H1 (cell line): ENCODE results near the gene OLFML2B. TPM values are rescaled to one million over a fixed set of nuclear protein-coding genes. Genes with fewer than 3 reads are reported as not detected.

Experiments used
- CTCF ChIA-PET: fragments of 300-600 bp; sonication (Branson Sonifier 250); formaldehyde crosslinking; loops from one replicate; lab custom pipeline; 2021; ENCODE audit not compliant: partially characterized antibody; lab: Charles Lee
- POLR2A ChIA-PET: fragments of 300-600 bp; sonication (Branson Sonifier 250); formaldehyde crosslinking; loops from one replicate; lab custom pipeline; 2021; ENCODE audit warnings: inconsistent platforms; ENCODE audit not compliant: partially characterized antibody; lab: Charles Lee
- DNase-seq, 2 experiments: peaks; one replicate each; pipeline versions ENCODE4 v3.0.0 to v3.0.0-alpha.2; 2010 to 2022; ENCODE audit warnings: low spot score in 2 of 2, low read depth in 1 of 2, mixed read lengths in 1 of 2
- FAIRE-seq: peaks from 2 replicates; lab custom pipeline; 2011; peaks lifted over from hg19 to GRCh38; lab: Jason Lieb, UNC
- H2AFZ ChIP-seq: 2 replicates; pipeline ENCODE4 v1.8.1; 2012; ENCODE audit warnings: low read length, inconsistent platforms
- H2AK5ac ChIP-seq: 2 replicates; pipeline ENCODE4 v1.6.1; 2013; ENCODE audit warnings: low read depth, low read length
- H2BK120ac ChIP-seq: replicated peaks from 2 replicates; pipeline ENCODE3; 2013; ENCODE audit warnings: low read depth, low read length, inconsistent platforms
- H2BK12ac ChIP-seq: 2 replicates; pipeline ENCODE4 v1.6.1; 2013; ENCODE audit warnings: low read depth, low read length
- H2BK15ac ChIP-seq: 2 replicates; pipeline ENCODE4 v1.6.1; 2013; ENCODE audit warnings: low read length
- H2BK20ac ChIP-seq: 2 replicates; pipeline ENCODE4 v1.6.1; 2013; ENCODE audit warnings: low read length
- H2BK5ac ChIP-seq: 2 replicates; pipeline ENCODE4 v1.6.1; 2013; ENCODE audit warnings: low read depth, low read length
- H3K14ac ChIP-seq: 2 replicates; pipeline ENCODE4 v1.6.1; 2013; ENCODE audit warnings: inconsistent platforms; ENCODE audit not compliant: insufficient read length
- H3K18ac ChIP-seq: 2 replicates; pipeline ENCODE4 v1.6.1; 2013; ENCODE audit warnings: low read length; ENCODE audit errors: extremely low read depth
- H3K23ac ChIP-seq: 2 replicates; pipeline ENCODE4 v1.6.1; 2013; ENCODE audit warnings: inconsistent platforms; ENCODE audit not compliant: insufficient read length
- H3K23me2 ChIP-seq: 2 replicates; pipeline ENCODE4 v1.6.1; 2013; ENCODE audit warnings: low read depth, low read length
- H3K27ac ChIP-seq: 2 replicates; pipeline ENCODE4 v1.6.1; 2011; ENCODE audit warnings: low read depth, low read length, inconsistent platforms
- H3K27me3 ChIP-seq, 4 experiments: replicated peaks in 1 of 4; 1 replicate in 1 of 4; 2 replicates in 3 of 4; pipeline versions ENCODE4 v1.6.1 to v1.8.1; 2011 to 2013; ENCODE audit warnings: low read length in 3 of 4, mild to moderate bottlenecking in 3 of 4, inconsistent platforms in 2 of 4, mixed read lengths in 2 of 4, moderate library complexity in 1 of 4; ENCODE audit not compliant: control insufficient read depth in 3 of 4, insufficient read depth in 3 of 4; ENCODE audit errors: extremely low read depth in 1 of 4
- H3K36me3 ChIP-seq, 4 experiments: 2 replicates each; pipeline versions ENCODE4 v1.6.1 to v1.8.1; 2011 to 2013; ENCODE audit warnings: mild to moderate bottlenecking in 4 of 4, low read length in 3 of 4, moderate library complexity in 2 of 4, control low read depth in 1 of 4, inconsistent platforms in 1 of 4; ENCODE audit not compliant: insufficient read depth in 4 of 4, control insufficient read depth in 2 of 4
- H3K4ac ChIP-seq: replicated peaks from 2 replicates; pipeline ENCODE3; 2013; ENCODE audit warnings: low read length, low read depth, mixed read lengths, inconsistent platforms; ENCODE audit not compliant: insufficient read length
- H3K4me1 ChIP-seq, 4 experiments: replicated peaks in 1 of 4; 1 replicate in 1 of 4; 2 replicates in 3 of 4; pipeline versions ENCODE4 v1.6.1 to v1.8.1; 2011 to 2013; ENCODE audit warnings: low read length in 3 of 4, inconsistent platforms in 2 of 4, mixed read lengths in 1 of 4; ENCODE audit not compliant: insufficient read depth in 4 of 4, control insufficient read depth in 3 of 4
- H3K4me2 ChIP-seq, 2 experiments: 2 replicates each; pipeline versions ENCODE4 v1.6.1 to v1.8.1; 2011 to 2013; ENCODE audit warnings: low read depth in 2 of 2, low read length in 2 of 2, control low read depth in 1 of 2, inconsistent platforms in 1 of 2, mild to moderate bottlenecking in 1 of 2; ENCODE audit not compliant: insufficient read depth in 1 of 2
- H3K4me3 ChIP-seq, 4 experiments: fragments of 200-600, 300-600 bp in 1 of 4; sonication (generic), shearing (Covaris generic), sonication (Bioruptor Twin) in 1 of 4; 2 replicates each; pipeline versions ENCODE4 v1.5.1 to v1.8.1; 2011 to 2016; ENCODE audit warnings: low read length in 4 of 4, low read depth in 3 of 4, control low read depth in 2 of 4, inconsistent platforms in 2 of 4, mild to moderate bottlenecking in 2 of 4, mixed read lengths in 1 of 4, moderate library complexity in 1 of 4; ENCODE audit not compliant: insufficient read depth in 2 of 4; ENCODE audit errors: extremely low read depth in 1 of 4
- H3K56ac ChIP-seq: replicated peaks from 2 replicates; pipeline ENCODE3; 2013; ENCODE audit warnings: low read depth, mild to moderate bottlenecking, mixed read lengths, low read length, inconsistent platforms; ENCODE audit not compliant: insufficient read length
- H3K79me1 ChIP-seq: 2 replicates; pipeline ENCODE4 v1.6.1; 2013; ENCODE audit warnings: low read depth, low read length, control low read depth
- H3K79me2 ChIP-seq, 2 experiments: 2 replicates each; pipeline versions ENCODE4 v1.6.1 to v1.8.1; 2012 to 2013; ENCODE audit warnings: low read length in 2 of 2, mild to moderate bottlenecking in 2 of 2, inconsistent platforms in 1 of 2; ENCODE audit not compliant: insufficient read depth in 2 of 2, control insufficient read depth in 1 of 2
- H3K9ac ChIP-seq, 4 experiments: replicated peaks in 1 of 4; 1 replicate in 1 of 4; 2 replicates in 3 of 4; pipeline versions ENCODE4 v1.6.1 to v1.8.1; 2011 to 2013; ENCODE audit warnings: low read depth in 3 of 4, low read length in 3 of 4, control low read depth in 2 of 4, mild to moderate bottlenecking in 2 of 4, moderate library complexity in 2 of 4, inconsistent platforms in 1 of 4; ENCODE audit errors: extremely low read depth in 1 of 4
- H3K9me3 ChIP-seq, 2 experiments: 2 replicates each; pipeline versions ENCODE4 v1.6.1 to v1.8.1; 2012 to 2013; ENCODE audit warnings: mild to moderate bottlenecking in 2 of 2, moderate library complexity in 2 of 2, control low read depth in 1 of 2, inconsistent platforms in 1 of 2, low read depth in 1 of 2, low read length in 1 of 2, mixed read lengths in 1 of 2; ENCODE audit not compliant: insufficient read depth in 2 of 2
- H4K20me1 ChIP-seq, 2 experiments: replicated peaks in 1 of 2; 2 replicates each; pipeline versions ENCODE3 to v1.8.1; 2011 to 2013; ENCODE audit warnings: inconsistent platforms in 2 of 2, low read length in 2 of 2, mild to moderate bottlenecking in 1 of 2; ENCODE audit not compliant: insufficient read depth in 2 of 2, control insufficient read depth in 1 of 2
- H4K5ac ChIP-seq: 2 replicates; pipeline ENCODE4 v1.6.1; 2013; ENCODE audit warnings: low read length, low read depth, mixed read lengths, inconsistent platforms; ENCODE audit not compliant: insufficient read length
- H4K8ac ChIP-seq: 2 replicates; pipeline ENCODE4 v1.8.0; 2013; ENCODE audit warnings: mild to moderate bottlenecking, moderate library complexity, low read length, inconsistent platforms; ENCODE audit not compliant: insufficient read depth; ENCODE audit errors: extremely low read depth
- H4K91ac ChIP-seq: replicated peaks from 2 replicates; pipeline ENCODE3; 2013; ENCODE audit warnings: low read length, mixed read lengths, inconsistent platforms; ENCODE audit not compliant: insufficient read length
- BACH1 ChIP-seq: IDR thresholded peaks from 2 replicates; pipeline ENCODE4 v1.6.1; 2012; ENCODE audit warnings: low read length, improper control_type of control experiment
- CBX5 ChIP-seq: fragments of 300-800, 300-1000 bp; sonication (generic); IDR thresholded peaks from 2 replicates; pipeline ENCODE4 v1.7.1; 2016; ENCODE audit warnings: antibody characterized with exemption, low read length, low read depth
- GTF2F1 ChIP-seq: IDR thresholded peaks from 2 replicates; pipeline ENCODE4 v1.6.1; 2012; ENCODE audit warnings: low read depth, low read length, improper control_type of control experiment, borderline replicate concordance
- HDAC2 ChIP-seq, 2 experiments: fragments of 300-600 bp in 1 of 2; sonication (generic) in 1 of 2; IDR thresholded peaks; 2 replicates each; pipeline ENCODE4 v1.6.1; 2011 to 2012; ENCODE audit warnings: low read depth in 2 of 2, low read length in 2 of 2, mild to moderate bottlenecking in 2 of 2, moderate library complexity in 2 of 2, borderline replicate concordance in 1 of 2, inconsistent platforms in 1 of 2
- HDAC6 ChIP-seq: IDR thresholded peaks from one replicate; pipeline ENCODE4 v1.7.1; 2012; ENCODE audit warnings: low read depth, mild to moderate bottlenecking, inconsistent platforms, low read length, moderate library complexity
- MAFK ChIP-seq: IDR thresholded peaks from 2 replicates; pipeline ENCODE4 v1.6.1; 2012; ENCODE audit warnings: low read depth, mild to moderate bottlenecking, improper control_type of control experiment, low read length
- RAD21 ChIP-seq, 2 experiments: IDR thresholded peaks in 1 of 2; conservative IDR thresholded peaks in 1 of 2; 2 replicates each; pipeline ENCODE4 v1.6.1; 2011; ENCODE audit warnings: low read depth in 2 of 2, low read length in 2 of 2, improper control_type of control experiment in 1 of 2, inconsistent platforms in 1 of 2, mild to moderate bottlenecking in 1 of 2, moderate library complexity in 1 of 2
- RBBP5 ChIP-seq: IDR thresholded peaks from 2 replicates; pipeline ENCODE4 v1.7.1; 2012; ENCODE audit warnings: low read depth, mild to moderate bottlenecking, inconsistent platforms, low read length, moderate library complexity, borderline replicate concordance
- SIX5 ChIP-seq: IDR thresholded peaks from 2 replicates; pipeline ENCODE4 v1.6.1; 2011; ENCODE audit warnings: mild to moderate bottlenecking, low read depth, low read length
- SP1 ChIP-seq: IDR thresholded peaks from 2 replicates; pipeline ENCODE4 v1.6.1; 2011; ENCODE audit warnings: low read depth, low read length
- TBP ChIP-seq: IDR thresholded peaks from 2 replicates; pipeline ENCODE4 v1.6.1; 2011; ENCODE audit warnings: low read depth, low read length, improper control_type of control experiment
- TCF12 ChIP-seq: IDR thresholded peaks from 2 replicates; pipeline ENCODE4 v1.6.1; 2011; ENCODE audit warnings: low read depth, mild to moderate bottlenecking, low read length
- WGBS, 2 experiments: shearing (Covaris generic) in 1 of 2; methylation state at CpG; one replicate each; pipeline versions ENCODE4 v1.1.6 to v1.1.7; 2013 to 2015; ENCODE audit warnings: low lambda C conversion rate in 2 of 2, mixed read lengths in 2 of 2, inconsistent platforms in 1 of 2, low coverage in 1 of 2, missing lambda C conversion rate in 1 of 2; ENCODE audit not compliant: insufficient replicate concordance in 2 of 2, insufficient coverage in 1 of 2, insufficient read length in 1 of 2; ENCODE audit errors: extremely low coverage in 1 of 2, missing lambda C conversion rate in 1 of 2; 5-methylcytosine and 5-hydroxymethylcytosine counted together
- polyA plus RNA-seq, 7 experiments: library from polyadenylated mRNA; depleted of rRNA in 3 of 7; stranded (reverse) in 5 of 7; unstranded in 2 of 7; fragments of >200 nt in 5 of 7; fragments of 200-250 nt in 2 of 7; gene quantifications; 1 replicate in 5 of 7; 2 replicates in 1 of 7; 4 replicates in 1 of 7; pipeline versions ENCODE4 v1.2.1 to v1.2.3, GENCODE V29; 2011 to 2013; ENCODE audit warnings: missing spikeins in 2 of 7, mixed read lengths in 2 of 7
- total RNA-seq: library from RNA; stranded (reverse); fragmentation: NEBNext Ultra II Directional; extraction: Animal tissue kit (Norgen Biotek cat#: 25700); gene quantifications from 2 replicates; pipeline ENCODE4 v1.2.1, GENCODE V29; 2021
- TF ChIP-seq, protein P1 (sequence below): IDR thresholded peaks from 2 replicates; pipeline ENCODE4 v1.6.1; 2012; ENCODE audit warnings: low read length, inconsistent platforms

The OLFML2B gene
- total and polyA plus RNA-seq, 2 of the 8 experiments (the other 6 are each of a cell fraction or from before 2014, with no cell fraction given) = 6.5 to 10.4 TPM

- H2AK5ac ChIP-seq = no peak overlapping the region
- no peak overlapping the region for H3K18ac ChIP-seq
- H2BK12ac ChIP-seq = no peak overlapping the region
- no peak overlapping the region for H3K4ac ChIP-seq
- H4K91ac ChIP-seq = no peak overlapping the region
- no peak overlapping the region for H3K4me2 ChIP-seq
- no peak overlapping the region for H3K27ac ChIP-seq
- no peak overlapping the region for H2BK15ac ChIP-seq
- no peaks in the 10 kb centered on the region for H3K23me2 ChIP-seq
- H2BK5ac ChIP-seq = no peak overlapping the region
- no peak overlapping the region for H3K23ac ChIP-seq
- no peak overlapping the region for H2AFZ ChIP-seq
- no peak overlapping the region for H2BK20ac ChIP-seq
- H3K9ac ChIP-seq = no peak overlapping the region
- no peak overlapping the region for H2BK120ac ChIP-seq
- no peak overlapping the region for H4K8ac ChIP-seq
- no peaks in the 10 kb centered on the region for H3K4me1 ChIP-seq
- no peak overlapping the region for H3K4me3 ChIP-seq
- H4K20me1 ChIP-seq = no peaks in the 10 kb centered on the region
- no peaks in the 10 kb centered on the region for H3K9me3 ChIP-seq
- H3K27me3 ChIP-seq = no peaks in the 10 kb centered on the region
- no peak overlapping the region for H3K14ac ChIP-seq
- ChIA-PET POLR2A (interaction anchor here (0.5 kb wide), 1 partner anchor 32 kb away, joined by 3 read pairs; no protein-coding TSS in a partner anchor), CTCF (interaction anchor here (1.5 kb wide), 1 partner anchor 43 kb away, joined by 3 read pairs; no protein-coding TSS in a partner anchor)
- H3K56ac ChIP-seq = no peak overlapping the region
- no peaks in the 10 kb centered on the region for H3K79me1 ChIP-seq
- no peaks in the 10 kb centered on the region; a peak in 2 of 8 replicates for H3K36me3 ChIP-seq
- FAIRE-seq = no peak
- H3K79me2 ChIP-seq = no peaks in the 10 kb centered on the region
- DNase-seq = no peak
- 89% methylated on average over 11 of the region's 11 CpGs; no CpG with 5 or more reads in 1 of the 2 experiments for WGBS, 2 experiments
- no peak overlapping the region for H4K5ac ChIP-seq
- no peak for TF ChIP-seq BACH1
- TF ChIP-seq SP1 = no peak
- TF ChIP-seq CBX5 = no peak
- TF ChIP-seq RAD21 (IDR thresholded peaks at IDR 0.05 in 1 of 2, conservative IDR thresholded peaks at IDR 0.05 in 1 of 2; ENCODE audit: low read depth in 2 of 2, low read length in 2 of 2) = no peak
- TF ChIP-seq GTF2F1 = no peak
- no peak for TF ChIP-seq HDAC2 (IDR thresholded peaks at IDR 0.05; ENCODE audit: borderline replicate concordance in 1 of 2, low read depth in 2 of 2, low read length in 2 of 2)
- no peak for TF ChIP-seq RBBP5
- TF ChIP-seq TBP = no peak
- no peak for TF ChIP-seq TCF12
- TF ChIP-seq, protein P1, sequence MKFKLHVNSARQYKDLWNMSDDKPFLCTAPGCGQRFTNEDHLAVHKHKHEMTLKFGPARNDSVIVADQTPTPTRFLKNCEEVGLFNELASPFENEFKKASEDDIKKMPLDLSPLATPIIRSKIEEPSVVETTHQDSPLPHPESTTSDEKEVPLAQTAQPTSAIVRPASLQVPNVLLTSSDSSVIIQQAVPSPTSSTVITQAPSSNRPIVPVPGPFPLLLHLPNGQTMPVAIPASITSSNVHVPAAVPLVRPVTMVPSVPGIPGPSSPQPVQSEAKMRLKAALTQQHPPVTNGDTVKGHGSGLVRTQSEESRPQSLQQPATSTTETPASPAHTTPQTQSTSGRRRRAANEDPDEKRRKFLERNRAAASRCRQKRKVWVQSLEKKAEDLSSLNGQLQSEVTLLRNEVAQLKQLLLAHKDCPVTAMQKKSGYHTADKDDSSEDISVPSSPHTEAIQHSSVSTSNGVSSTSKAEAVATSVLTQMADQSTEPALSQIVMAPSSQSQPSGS = no peak
- no peak for TF ChIP-seq MAFK
- TF ChIP-seq HDAC6 = no peak
- TF ChIP-seq SIX5 = no peak
Observed at GRCh38 chr1:161993576-161993975, 30.1 kb downstream of the OLFML2B start.
